Stimulated activated CD4-positive, alpha-beta T cell treated with anti-CD3 and anti-CD28 coated beads, TNF-alpha, amount 100 ng/mL, for 24 hours (primary cell): ENCODE data around the gene IMP3.
"Not testable (repeated sequence)": the region's sequence is repeated elsewhere in the genome, so short reads cannot be mapped to it uniquely, and the experiment has no call there.

ENCODE experiments used
- DNase-seq, 3 experiments: peaks; one replicate each; pipeline ENCODE4 v3.0.0-alpha.2; 2020; ENCODE audit warnings: low read depth in 3 of 3

IMP3 gene

GRCh38 chr15:75639709-75640482 is at the start of gene IMP3:
Gene IMP3, minus strand, starts transcription at chr15:75640224. Its CDS starts 56 bp downstream, at chr15:75640168.
- DNase-seq = peak; percentile 83 to 92 (median 89)

GRCh38 chr15:75689429-75689828 is 49.4 kb upstream of the IMP3 start:
- DNase-seq = not testable (repeated sequence)

- no peak for DNase-seq
Measured at GRCh38 chr15:75688831-75689230, 48.8 kb upstream of the IMP3 start.

GRCh38 chr15:75688278-75688557 is 48.2 kb upstream of the IMP3 start:
- no peak for DNase-seq

GRCh38 chr15:75687486-75688277 is 47.7 kb upstream of the IMP3 start:
- DNase-seq = no peak

GRCh38 chr15:75686212-75686642 is 46.2 kb upstream of the IMP3 start:
- peak; percentile 56 to 84 (median 64) for DNase-seq

GRCh38 chr15:75685195-75685594 is 45.2 kb upstream of the IMP3 start:
- DNase-seq = no peak

GRCh38 chr15:75684648-75685047 is 44.6 kb upstream of the IMP3 start:
- no peak for DNase-seq

- DNase-seq = peak; percentile 39 to 67 (median 52)
Measured at GRCh38 chr15:75683646-75684312, 43.8 kb upstream of the IMP3 start.

GRCh38 chr15:75682181-75683135 is 42.4 kb upstream of the IMP3 start:
- DNase-seq = no peak

- no peak for DNase-seq
Measured at GRCh38 chr15:75680007-75680789, 40.2 kb upstream of the IMP3 start.

- not testable (repeated sequence) for DNase-seq
Measured at GRCh38 chr15:75678324-75678690, 38.3 kb upstream of the IMP3 start.

- DNase-seq = no peak
Measured at GRCh38 chr15:75677465-75678323, 37.7 kb upstream of the IMP3 start.

GRCh38 chr15:75676688-75677464 is 36.9 kb upstream of the IMP3 start:
- DNase-seq = no peak

GRCh38 chr15:75675579-75676404 is 35.8 kb upstream of the IMP3 start:
- no peak for DNase-seq

- DNase-seq = no peak
Measured at GRCh38 chr15:75674366-75674765, 34.3 kb upstream of the IMP3 start.

GRCh38 chr15:75673426-75674235 is 33.6 kb upstream of the IMP3 start:
- no peak for DNase-seq
